H1 (cell line): ENCODE data around the gene PARK7. TPM values are rescaled to one million over a fixed set of nuclear protein-coding genes. Genes with fewer than 3 reads are reported as not detected.

Experiments
- CTCF ChIA-PET: fragments of 300-600 bp; sonication (Branson Sonifier 250); formaldehyde crosslinking; loops from one replicate; lab custom pipeline; 2021; ENCODE audit not compliant: partially characterized antibody; lab: Charles Lee
- POLR2A ChIA-PET: fragments of 300-600 bp; sonication (Branson Sonifier 250); formaldehyde crosslinking; loops from one replicate; lab custom pipeline; 2021; ENCODE audit warnings: inconsistent platforms; ENCODE audit not compliant: partially characterized antibody; lab: Charles Lee
- DNase-seq, 2 experiments: peaks; one replicate each; pipeline versions ENCODE4 v3.0.0 to v3.0.0-alpha.2; 2010 to 2022; ENCODE audit warnings: low spot score in 2 of 2, low read depth in 1 of 2, mixed read lengths in 1 of 2
- FAIRE-seq: peaks from 2 replicates; lab custom pipeline; 2011; peaks lifted over from hg19 to GRCh38; lab: Jason Lieb, UNC
- H2AFZ ChIP-seq: 2 replicates; pipeline ENCODE4 v1.8.1; 2012; ENCODE audit warnings: low read length, inconsistent platforms
- H2AK5ac ChIP-seq: 2 replicates; pipeline ENCODE4 v1.6.1; 2013; ENCODE audit warnings: low read depth, low read length
- H2BK120ac ChIP-seq: replicated peaks from 2 replicates; pipeline ENCODE3; 2013; ENCODE audit warnings: low read depth, low read length, inconsistent platforms
- H2BK12ac ChIP-seq: 2 replicates; pipeline ENCODE4 v1.6.1; 2013; ENCODE audit warnings: low read depth, low read length
- H2BK15ac ChIP-seq: 2 replicates; pipeline ENCODE4 v1.6.1; 2013; ENCODE audit warnings: low read length
- H2BK20ac ChIP-seq: 2 replicates; pipeline ENCODE4 v1.6.1; 2013; ENCODE audit warnings: low read length
- H2BK5ac ChIP-seq: 2 replicates; pipeline ENCODE4 v1.6.1; 2013; ENCODE audit warnings: low read depth, low read length
- H3K14ac ChIP-seq: 2 replicates; pipeline ENCODE4 v1.6.1; 2013; ENCODE audit warnings: inconsistent platforms; ENCODE audit not compliant: insufficient read length
- H3K18ac ChIP-seq: 2 replicates; pipeline ENCODE4 v1.6.1; 2013; ENCODE audit warnings: low read length; ENCODE audit errors: extremely low read depth
- H3K23ac ChIP-seq: 2 replicates; pipeline ENCODE4 v1.6.1; 2013; ENCODE audit warnings: inconsistent platforms; ENCODE audit not compliant: insufficient read length
- H3K23me2 ChIP-seq: 2 replicates; pipeline ENCODE4 v1.6.1; 2013; ENCODE audit warnings: low read depth, low read length
- H3K27ac ChIP-seq: 2 replicates; pipeline ENCODE4 v1.6.1; 2011; ENCODE audit warnings: low read depth, low read length, inconsistent platforms
- H3K27me3 ChIP-seq, 4 experiments: replicated peaks in 1 of 4; 1 replicate in 1 of 4; 2 replicates in 3 of 4; pipeline versions ENCODE4 v1.6.1 to v1.8.1; 2011 to 2013; ENCODE audit warnings: low read length in 3 of 4, mild to moderate bottlenecking in 3 of 4, inconsistent platforms in 2 of 4, mixed read lengths in 2 of 4, moderate library complexity in 1 of 4; ENCODE audit not compliant: control insufficient read depth in 3 of 4, insufficient read depth in 3 of 4; ENCODE audit errors: extremely low read depth in 1 of 4
- H3K36me3 ChIP-seq, 4 experiments: 2 replicates each; pipeline versions ENCODE4 v1.6.1 to v1.8.1; 2011 to 2013; ENCODE audit warnings: mild to moderate bottlenecking in 4 of 4, low read length in 3 of 4, moderate library complexity in 2 of 4, control low read depth in 1 of 4, inconsistent platforms in 1 of 4; ENCODE audit not compliant: insufficient read depth in 4 of 4, control insufficient read depth in 2 of 4
- H3K4ac ChIP-seq: replicated peaks from 2 replicates; pipeline ENCODE3; 2013; ENCODE audit warnings: low read length, low read depth, mixed read lengths, inconsistent platforms; ENCODE audit not compliant: insufficient read length
- H3K4me1 ChIP-seq, 4 experiments: replicated peaks in 1 of 4; 1 replicate in 1 of 4; 2 replicates in 3 of 4; pipeline versions ENCODE4 v1.6.1 to v1.8.1; 2011 to 2013; ENCODE audit warnings: low read length in 3 of 4, inconsistent platforms in 2 of 4, mixed read lengths in 1 of 4; ENCODE audit not compliant: insufficient read depth in 4 of 4, control insufficient read depth in 3 of 4
- H3K4me2 ChIP-seq, 2 experiments: 2 replicates each; pipeline versions ENCODE4 v1.6.1 to v1.8.1; 2011 to 2013; ENCODE audit warnings: low read depth in 2 of 2, low read length in 2 of 2, control low read depth in 1 of 2, inconsistent platforms in 1 of 2, mild to moderate bottlenecking in 1 of 2; ENCODE audit not compliant: insufficient read depth in 1 of 2
- H3K4me3 ChIP-seq, 4 experiments: fragments of 200-600, 300-600 bp in 1 of 4; sonication (generic), shearing (Covaris generic), sonication (Bioruptor Twin) in 1 of 4; 2 replicates each; pipeline versions ENCODE4 v1.5.1 to v1.8.1; 2011 to 2016; ENCODE audit warnings: low read length in 4 of 4, low read depth in 3 of 4, control low read depth in 2 of 4, inconsistent platforms in 2 of 4, mild to moderate bottlenecking in 2 of 4, mixed read lengths in 1 of 4, moderate library complexity in 1 of 4; ENCODE audit not compliant: insufficient read depth in 2 of 4; ENCODE audit errors: extremely low read depth in 1 of 4
- H3K56ac ChIP-seq: replicated peaks from 2 replicates; pipeline ENCODE3; 2013; ENCODE audit warnings: low read depth, mild to moderate bottlenecking, mixed read lengths, low read length, inconsistent platforms; ENCODE audit not compliant: insufficient read length
- H3K79me1 ChIP-seq: 2 replicates; pipeline ENCODE4 v1.6.1; 2013; ENCODE audit warnings: low read depth, low read length, control low read depth
- H3K79me2 ChIP-seq, 2 experiments: 2 replicates each; pipeline versions ENCODE4 v1.6.1 to v1.8.1; 2012 to 2013; ENCODE audit warnings: low read length in 2 of 2, mild to moderate bottlenecking in 2 of 2, inconsistent platforms in 1 of 2; ENCODE audit not compliant: insufficient read depth in 2 of 2, control insufficient read depth in 1 of 2
- H3K9ac ChIP-seq, 4 experiments: replicated peaks in 1 of 4; 1 replicate in 1 of 4; 2 replicates in 3 of 4; pipeline versions ENCODE4 v1.6.1 to v1.8.1; 2011 to 2013; ENCODE audit warnings: low read depth in 3 of 4, low read length in 3 of 4, control low read depth in 2 of 4, mild to moderate bottlenecking in 2 of 4, moderate library complexity in 2 of 4, inconsistent platforms in 1 of 4; ENCODE audit errors: extremely low read depth in 1 of 4
- H3K9me3 ChIP-seq, 2 experiments: 2 replicates each; pipeline versions ENCODE4 v1.6.1 to v1.8.1; 2012 to 2013; ENCODE audit warnings: mild to moderate bottlenecking in 2 of 2, moderate library complexity in 2 of 2, control low read depth in 1 of 2, inconsistent platforms in 1 of 2, low read depth in 1 of 2, low read length in 1 of 2, mixed read lengths in 1 of 2; ENCODE audit not compliant: insufficient read depth in 2 of 2
- H4K20me1 ChIP-seq, 2 experiments: replicated peaks in 1 of 2; 2 replicates each; pipeline versions ENCODE3 to v1.8.1; 2011 to 2013; ENCODE audit warnings: inconsistent platforms in 2 of 2, low read length in 2 of 2, mild to moderate bottlenecking in 1 of 2; ENCODE audit not compliant: insufficient read depth in 2 of 2, control insufficient read depth in 1 of 2
- H4K5ac ChIP-seq: 2 replicates; pipeline ENCODE4 v1.6.1; 2013; ENCODE audit warnings: low read length, low read depth, mixed read lengths, inconsistent platforms; ENCODE audit not compliant: insufficient read length
- H4K8ac ChIP-seq: 2 replicates; pipeline ENCODE4 v1.8.0; 2013; ENCODE audit warnings: mild to moderate bottlenecking, moderate library complexity, low read length, inconsistent platforms; ENCODE audit not compliant: insufficient read depth; ENCODE audit errors: extremely low read depth
- H4K91ac ChIP-seq: replicated peaks from 2 replicates; pipeline ENCODE3; 2013; ENCODE audit warnings: low read length, mixed read lengths, inconsistent platforms; ENCODE audit not compliant: insufficient read length
- BRCA1 ChIP-seq: IDR thresholded peaks from 2 replicates; pipeline ENCODE4 v1.6.1; 2012; ENCODE audit warnings: low read depth, low read length, improper control_type of control experiment
- E2F6 ChIP-seq: IDR thresholded peaks from 2 replicates; pipeline ENCODE4 v1.6.1; 2012; ENCODE audit warnings: inconsistent platforms
- HDAC2 ChIP-seq, 2 experiments: fragments of 300-600 bp in 1 of 2; sonication (generic) in 1 of 2; IDR thresholded peaks; 2 replicates each; pipeline ENCODE4 v1.6.1; 2011 to 2012; ENCODE audit warnings: low read depth in 2 of 2, low read length in 2 of 2, mild to moderate bottlenecking in 2 of 2, moderate library complexity in 2 of 2, borderline replicate concordance in 1 of 2, inconsistent platforms in 1 of 2
- HDAC6 ChIP-seq: IDR thresholded peaks from one replicate; pipeline ENCODE4 v1.7.1; 2012; ENCODE audit warnings: low read depth, mild to moderate bottlenecking, inconsistent platforms, low read length, moderate library complexity
- JUN ChIP-seq: IDR thresholded peaks from 2 replicates; pipeline ENCODE4 v1.6.1; 2011; ENCODE audit warnings: low read depth, mild to moderate bottlenecking, improper control_type of control experiment, low read length
- KDM1A ChIP-seq: fragments of 200-600, 300-600 bp; sonication (generic); IDR thresholded peaks from 2 replicates; pipeline ENCODE4 v1.7.1; 2016; ENCODE audit warnings: mild to moderate bottlenecking, low read length, borderline replicate concordance
- PHF8 ChIP-seq: fragments of 200-600 bp; sonication (generic); conservative IDR thresholded peaks from 2 replicates; pipeline ENCODE4 v1.7.1; 2012; ENCODE audit warnings: low read depth, mild to moderate bottlenecking, inconsistent platforms, low read length, moderate library complexity
- SAP30 ChIP-seq: fragments of 300-600 bp; sonication (generic); IDR thresholded peaks from 2 replicates; pipeline ENCODE4 v1.7.1; 2012; ENCODE audit warnings: low read length, moderate library complexity, mild to moderate bottlenecking, inconsistent platforms; ENCODE audit not compliant: insufficient read depth, insufficient replicate concordance
- SUZ12 ChIP-seq: fragments of 200-600 bp; sonication (generic); IDR thresholded peaks from 2 replicates; pipeline ENCODE4 v1.6.1; 2012; ENCODE audit warnings: mild to moderate bottlenecking, inconsistent platforms, low read length, moderate library complexity, mixed read lengths
- WGBS, 2 experiments: shearing (Covaris generic) in 1 of 2; methylation state at CpG; one replicate each; pipeline versions ENCODE4 v1.1.6 to v1.1.7; 2013 to 2015; ENCODE audit warnings: low lambda C conversion rate in 2 of 2, mixed read lengths in 2 of 2, inconsistent platforms in 1 of 2, low coverage in 1 of 2, missing lambda C conversion rate in 1 of 2; ENCODE audit not compliant: insufficient replicate concordance in 2 of 2, insufficient coverage in 1 of 2, insufficient read length in 1 of 2; ENCODE audit errors: extremely low coverage in 1 of 2, missing lambda C conversion rate in 1 of 2; 5-methylcytosine and 5-hydroxymethylcytosine counted together
- polyA plus RNA-seq, 7 experiments: library from polyadenylated mRNA; depleted of rRNA in 3 of 7; stranded (reverse) in 5 of 7; unstranded in 2 of 7; fragments of >200 nt in 5 of 7; fragments of 200-250 nt in 2 of 7; gene quantifications; 1 replicate in 5 of 7; 2 replicates in 1 of 7; 4 replicates in 1 of 7; pipeline versions ENCODE4 v1.2.1 to v1.2.3, GENCODE V29; 2011 to 2013; ENCODE audit warnings: missing spikeins in 2 of 7, mixed read lengths in 2 of 7
- total RNA-seq: library from RNA; stranded (reverse); fragmentation: NEBNext Ultra II Directional; extraction: Animal tissue kit (Norgen Biotek cat#: 25700); gene quantifications from 2 replicates; pipeline ENCODE4 v1.2.1, GENCODE V29; 2021

Gene PARK7
- total and polyA plus RNA-seq, 2 of the 8 experiments (the other 6 are each of a cell fraction or from before 2014, with no cell fraction given), result 206 to 383 TPM

GRCh38 chr1:7991504-7992440 is 30.3 kb downstream of the PARK7 start:
- Histone ChIP-seq H3K36me3 (peaks cover 0 to 11% (median 1%) of the 10 kb centered on the region in 4 experiments; a peak in 2 of 8 replicates), H2BK12ac (no peak overlapping the region), H2BK20ac (no peak overlapping the region; the same call in 1 of the 2 replicates), H3K18ac (0 out of 2 replicates have a peak overlapping the region, but pooled peaks have one; percentile 20), H3K14ac (no peak overlapping the region), H2BK5ac (no peak overlapping the region; the same call in 1 of the 2 replicates), H3K27ac (no peak overlapping the region), H3K4me2 (peak overlapping the region; percentile 12 to 41; a peak in 2 of 4 replicates), H3K79me1 (no peaks in the 10 kb centered on the region), H4K5ac (peak overlapping the region; percentile 86), H2AFZ (no peak overlapping the region), H3K79me2 (no peaks in the 10 kb centered on the region), H3K23ac (no peak overlapping the region), H3K4ac (no peak overlapping the region), H3K9me3 (no peaks in the 10 kb centered on the region), H4K8ac (no peak overlapping the region), H3K27me3 (no peaks in the 10 kb centered on the region), H3K9ac (no peak overlapping the region), H2BK15ac (no peak overlapping the region), H3K4me3 (no peak overlapping the region), H3K4me1 (peaks cover 0 to 3% (median under 1%) of the 10 kb centered on the region in 4 experiments; a peak in 4 of 7 replicates), H3K23me2 (peaks cover 7% of the 10 kb centered on the region; the same call in 1 of the 2 replicates), H4K91ac (no peak overlapping the region), H2BK120ac (no peak overlapping the region), H2AK5ac (no peak overlapping the region), H4K20me1 (peaks cover 0 to 6% of the 10 kb centered on the region in 2 experiments), H3K56ac (peak overlapping the region; percentile 26)
- peak; percentile 90 for FAIRE-seq
- POLR2A ChIA-PET, result interaction anchor here (1.0 to 1.1 kb wide), 3 partner anchors 11 to 28 kb away, joined by 3 to 4 read pairs (median 3); no protein-coding TSS in a partner anchor
- CTCF ChIA-PET, result interaction anchor here (0.8 to 3.4 kb wide), 5 partner anchors 10 to 324 kb away, joined by 3 to 14 read pairs (median 5); no protein-coding TSS in a partner anchor
- peak; percentile 80 to 90 for DNase-seq
- 42% methylated on average over 18 of the region's 18 CpGs; no CpG with 5 or more reads in 1 of the 2 experiments for WGBS, 2 experiments
- TF ChIP-seq KDM1A (peak; percentile 50; the same call in 1 of the 2 replicates), JUN (no peak), BRCA1 (no peak), SAP30 (no peak), PHF8 (no peak), HDAC2 (IDR thresholded peaks at IDR 0.05; ENCODE audit: borderline replicate concordance in 1 of 2, low read depth in 2 of 2, low read length in 2 of 2) (peak in 1 of 2 experiments; percentile 44; a peak in 2 of 4 replicates), SUZ12 (no peak), HDAC6 (no peak), E2F6 (no peak)
